ENCODE data around the gene CTSC.

The CTSC gene

GRCh38 chr11:88337181-88337986 is at the start of gene CTSC:
TSS of gene CTSC (minus strand) at chr11:88337736. CDS start at chr11:88337672, 64 bp downstream.
- POLR2A ChIA-PET = interaction anchor here (0.6 to 1.4 kb wide), 9 partner anchors 9 to 49 kb away, joined by 3 to 7 read pairs (median 4); no protein-coding TSS in a partner anchor
- peak; percentile 86 for DNase-seq (ENCODE audit: extremely low spot score)
- TF ChIP-seq ZNF384 (IDR thresholded peaks at IDR 0.05) (no peak), BHLHE40 (IDR thresholded peaks at IDR 0.05; ENCODE audit: borderline replicate concordance) (no peak), ELF4 (IDR thresholded peaks at IDR 0.05) (peak; percentile 19; the same call in 1 of the 2 replicates), ARNT (IDR thresholded peaks at IDR 0.05) (no peak), FOXM1 (IDR thresholded peaks at IDR 0.05; ENCODE audit: borderline replicate concordance) (no peak), FOXK2 (IDR thresholded peaks at IDR 0.05) (no peak), HDGF (IDR thresholded peaks at IDR 0.05; ENCODE audit: borderline replicate concordance) (no peak), FOXA1 (IDR thresholded peaks at IDR 0.05) (no peak), L3MBTL2 (conservative IDR thresholded peaks at IDR 0.05) (peak; percentile 92), SUZ12 (IDR thresholded peaks at IDR 0.05) (no peak), TARDBP (IDR thresholded peaks at IDR 0.05) (no peak), NFRKB (IDR thresholded peaks at IDR 0.05) (no peak), PKNOX1 (IDR thresholded peaks at IDR 0.05) (no peak), SP1 (IDR thresholded peaks at IDR 0.05) (no peak)
- CTCF ChIA-PET = interaction anchor here (0.6 to 1.0 kb wide), 2 partner anchors 8 to 19 kb away, joined by 3 to 9 read pairs; no protein-coding TSS in a partner anchor

GRCh38 chr11:88384669-88385005 is 47.1 kb upstream of the CTSC start:
- ChIA-PET POLR2A (no interaction called here), CTCF (no interaction called here)
- TF ChIP-seq CTBP1 (IDR thresholded peaks at IDR 0.05; ENCODE audit: borderline replicate concordance) (no peak), SP1 (IDR thresholded peaks at IDR 0.05) (no peak), HDGF (IDR thresholded peaks at IDR 0.05; ENCODE audit: borderline replicate concordance) (no peak), SUZ12 (IDR thresholded peaks at IDR 0.05) (no peak), ELF4 (IDR thresholded peaks at IDR 0.05) (no peak), NFRKB (IDR thresholded peaks at IDR 0.05) (no peak), FOXM1 (IDR thresholded peaks at IDR 0.05; ENCODE audit: borderline replicate concordance) (no peak), ARNT (IDR thresholded peaks at IDR 0.05) (no peak), FOXA1 (IDR thresholded peaks at IDR 0.05) (no peak)
- no peak for DNase-seq (ENCODE audit: extremely low spot score)

GRCh38 chr11:88384004-88384668 is 46.6 kb upstream of the CTSC start:
- DNase-seq (ENCODE audit: extremely low spot score) = no peak
- no peak for TF ChIP-seq NFRKB (IDR thresholded peaks at IDR 0.05)
- TF ChIP-seq PKNOX1 (IDR thresholded peaks at IDR 0.05) = no peak
- TF ChIP-seq ELF4 (IDR thresholded peaks at IDR 0.05) = no peak
- no peak for TF ChIP-seq L3MBTL2 (conservative IDR thresholded peaks at IDR 0.05)
- no peak for TF ChIP-seq TARDBP (IDR thresholded peaks at IDR 0.05)
- no peak for TF ChIP-seq BHLHE40 (IDR thresholded peaks at IDR 0.05; ENCODE audit: borderline replicate concordance)
- no peak for TF ChIP-seq SP1 (IDR thresholded peaks at IDR 0.05)
- TF ChIP-seq ARNT (IDR thresholded peaks at IDR 0.05) = no peak
- TF ChIP-seq LEF1 (IDR thresholded peaks at IDR 0.05; ENCODE audit: borderline replicate concordance) = no peak
- TF ChIP-seq ZNF384 (IDR thresholded peaks at IDR 0.05) = no peak
- TF ChIP-seq SUZ12 (IDR thresholded peaks at IDR 0.05) = no peak
- TF ChIP-seq FOXK2 (IDR thresholded peaks at IDR 0.05) = no peak
- ChIA-PET CTCF (no interaction called here), POLR2A (no interaction called here)

GRCh38 chr11:88383447-88383846 is 45.9 kb upstream of the CTSC start:
- CTCF ChIA-PET = no interaction called here
- TF ChIP-seq PKNOX1 (IDR thresholded peaks at IDR 0.05) = no peak
- no peak for TF ChIP-seq TARDBP (IDR thresholded peaks at IDR 0.05)
- TF ChIP-seq BHLHE40 (IDR thresholded peaks at IDR 0.05; ENCODE audit: borderline replicate concordance) = no peak
- TF ChIP-seq FOXM1 (IDR thresholded peaks at IDR 0.05; ENCODE audit: borderline replicate concordance) = no peak
- TF ChIP-seq CTBP1 (IDR thresholded peaks at IDR 0.05; ENCODE audit: borderline replicate concordance) = no peak
- no peak for TF ChIP-seq SP1 (IDR thresholded peaks at IDR 0.05)
- no peak for TF ChIP-seq FOXK2 (IDR thresholded peaks at IDR 0.05)
- no peak for TF ChIP-seq L3MBTL2 (conservative IDR thresholded peaks at IDR 0.05)
- no peak for TF ChIP-seq SUZ12 (IDR thresholded peaks at IDR 0.05)
- TF ChIP-seq FOXA1 (IDR thresholded peaks at IDR 0.05) = no peak
- TF ChIP-seq ARNT (IDR thresholded peaks at IDR 0.05) = no peak
- TF ChIP-seq ZNF384 (IDR thresholded peaks at IDR 0.05) = no peak
- no peak for TF ChIP-seq NFRKB (IDR thresholded peaks at IDR 0.05)
- TF ChIP-seq LEF1 (IDR thresholded peaks at IDR 0.05; ENCODE audit: borderline replicate concordance) = no peak
- no peak for TF ChIP-seq HDGF (IDR thresholded peaks at IDR 0.05; ENCODE audit: borderline replicate concordance)
- no peak for TF ChIP-seq ELF4 (IDR thresholded peaks at IDR 0.05)

GRCh38 chr11:88379130-88379529 is 41.6 kb upstream of the CTSC start:
- POLR2A ChIA-PET = no interaction called here

More at GRCh38 chr11:88383447-88383846, 45.9 kb upstream of the CTSC start:
- POLR2A ChIA-PET = no interaction called here
- no peak for DNase-seq (ENCODE audit: extremely low spot score)

More at GRCh38 chr11:88379130-88379529, 41.6 kb upstream of the CTSC start:
- no peak for DNase-seq (ENCODE audit: extremely low spot score)
- no peak for TF ChIP-seq CTBP1 (IDR thresholded peaks at IDR 0.05; ENCODE audit: borderline replicate concordance)
- TF ChIP-seq L3MBTL2 (conservative IDR thresholded peaks at IDR 0.05) = no peak
- TF ChIP-seq ARNT (IDR thresholded peaks at IDR 0.05) = no peak
- no peak for TF ChIP-seq SUZ12 (IDR thresholded peaks at IDR 0.05)
- TF ChIP-seq NFRKB (IDR thresholded peaks at IDR 0.05) = no peak
- TF ChIP-seq FOXM1 (IDR thresholded peaks at IDR 0.05; ENCODE audit: borderline replicate concordance) = no peak
- no peak for TF ChIP-seq PKNOX1 (IDR thresholded peaks at IDR 0.05)
- no peak for TF ChIP-seq LEF1 (IDR thresholded peaks at IDR 0.05; ENCODE audit: borderline replicate concordance)
- no peak for TF ChIP-seq FOXK2 (IDR thresholded peaks at IDR 0.05)
- TF ChIP-seq TARDBP (IDR thresholded peaks at IDR 0.05) = no peak
- no peak for TF ChIP-seq BHLHE40 (IDR thresholded peaks at IDR 0.05; ENCODE audit: borderline replicate concordance)
- TF ChIP-seq FOXA1 (IDR thresholded peaks at IDR 0.05) = no peak
- TF ChIP-seq HDGF (IDR thresholded peaks at IDR 0.05; ENCODE audit: borderline replicate concordance) = no peak
- CTCF ChIA-PET = no interaction called here
